NB4 (cell line): Measurements from ENCODE around the gene ADGRL3.

Experiments
- DNase-seq: peaks from one replicate; pipeline ENCODE4 v3.0.0; 2010; ENCODE audit warnings: low read depth
- H3K4me3 ChIP-seq: one replicate; pipeline ENCODE4 v1.5.1; 2011; ENCODE audit warnings: mild to moderate bottlenecking, low read depth, low read length, moderate library complexity
- CTCF ChIP-seq: IDR thresholded peaks from one replicate; pipeline ENCODE4 v1.5.1; 2012; ENCODE audit warnings: low read depth, low read length
- MAX ChIP-seq: IDR thresholded peaks from 2 replicates; pipeline ENCODE4 v1.6.1; 2011; ENCODE audit warnings: low read depth, low read length
- MYC ChIP-seq: IDR thresholded peaks from 2 replicates; pipeline ENCODE4 v1.6.1; 2011; ENCODE audit warnings: low read depth, low read length
- POLR2A ChIP-seq: IDR thresholded peaks from 2 replicates; pipeline ENCODE4 v1.6.1; 2011; ENCODE audit warnings: mild to moderate bottlenecking; ENCODE audit not compliant: insufficient read length; ENCODE audit errors: extremely low read depth

ADGRL3 gene

GRCh38 chr4:62093735-62094134 is 893.6 kb downstream of the ADGRL3 start:
- DNase-seq = no peak

GRCh38 chr4:62096881-62097280 is 896.8 kb downstream of the ADGRL3 start:
- no peak for TF ChIP-seq MYC
- TF ChIP-seq MAX = no peak
- no peak for TF ChIP-seq POLR2A
- TF ChIP-seq CTCF = no peak
- DNase-seq = no peak
- no peak overlapping the region for H3K4me3 ChIP-seq

More at GRCh38 chr4:62093735-62094134, 893.6 kb downstream of the ADGRL3 start:
- TF ChIP-seq MAX (no peak), MYC (no peak), POLR2A (no peak), CTCF (no peak)
- no peak overlapping the region for H3K4me3 ChIP-seq

GRCh38 chr4:62115216-62115615 is 915.1 kb downstream of the ADGRL3 start:
- no peak for DNase-seq
- TF ChIP-seq POLR2A = no peak
- no peak for TF ChIP-seq MYC
- TF ChIP-seq CTCF = no peak
- TF ChIP-seq MAX = no peak
- H3K4me3 ChIP-seq = no peak overlapping the region

GRCh38 chr4:62117886-62118285 is 917.8 kb downstream of the ADGRL3 start:
- DNase-seq = no peak
- no peak for TF ChIP-seq MYC
- TF ChIP-seq MAX = no peak
- no peak for TF ChIP-seq CTCF
- TF ChIP-seq POLR2A = no peak

GRCh38 chr4:62118558-62118957 is 918.4 kb downstream of the ADGRL3 start:
- no peak for TF ChIP-seq MAX
- TF ChIP-seq CTCF = no peak
- TF ChIP-seq MYC = no peak
- no peak for DNase-seq
- no peak overlapping the region for H3K4me3 ChIP-seq

More at GRCh38 chr4:62117886-62118285, 917.8 kb downstream of the ADGRL3 start:
- H3K4me3 ChIP-seq = no peak overlapping the region

GRCh38 chr4:62119195-62119594 is 919.1 kb downstream of the ADGRL3 start:
- no peak overlapping the region for H3K4me3 ChIP-seq
- DNase-seq = no peak
- TF ChIP-seq MYC (no peak), CTCF (no peak), POLR2A (no peak)
